HFFc6 (cell line): Measurements from ENCODE around the gene RBM17. TPM values are rescaled to one million over a fixed set of nuclear protein-coding genes. Genes with fewer than 3 reads are reported as not detected.
A peak's percentile ranks its signal among the peaks of the same experiment; 100 is the strongest.
"Not testable (repeated sequence)": the region's sequence is repeated elsewhere in the genome, so short reads cannot be mapped to it uniquely, and the experiment has no call there.

Experiments
- DNase-seq: peaks from one replicate; pipeline ENCODE4 v3.0.0-alpha.2; 2018
- H3K27ac Mint-ChIP-seq: 2 replicates; pipeline ENCODE4 v1.8.0; 2020; ENCODE audit warnings: mild to moderate bottlenecking, mixed read lengths
- H3K27me3 Mint-ChIP-seq: 2 replicates; pipeline ENCODE4 v1.8.0; 2021; ENCODE audit warnings: mild to moderate bottlenecking, moderate library complexity, mixed read lengths; ENCODE audit not compliant: insufficient read depth
- H3K36me3 Mint-ChIP-seq: 2 replicates; pipeline ENCODE4 v1.8.0; 2021; ENCODE audit warnings: low read depth, mixed read lengths
- H3K4me1 Mint-ChIP-seq: 2 replicates; pipeline ENCODE4 v1.8.0; 2020; ENCODE audit warnings: low read depth, mixed read lengths
- H3K4me3 Mint-ChIP-seq: 2 replicates; pipeline ENCODE4 v1.8.0; 2020; ENCODE audit warnings: mild to moderate bottlenecking, moderate library complexity, mixed read lengths
- H3K9me3 Mint-ChIP-seq: 2 replicates; pipeline ENCODE4 v1.8.0; 2020; ENCODE audit warnings: mild to moderate bottlenecking, mixed read lengths
- CTCF ChIP-seq: fragments of 200-600 bp; sonication (generic); IDR thresholded peaks from 2 replicates; pipeline ENCODE4 v1.5.0; 2021; ENCODE audit warnings: antibody characterized with exemption, mild to moderate bottlenecking
- total RNA-seq, 6 experiments: library from RNA; stranded (reverse); fragmentation: NEBNext Ultra II Directional; extraction: Animal tissue kit (Norgen Biotek cat#: 25700); gene quantifications; 2 replicates in 1 of 6; 3 replicates in 5 of 6; pipeline ENCODE4 v1.2.3, GENCODE V29; 2021

RBM17 gene
- total RNA-seq, 6 experiments from 2014 or later, result 53.4 to 75.2 (median 66.3) TPM

- Mint-ChIP-seq H3K9me3 (no peaks in the 10 kb centered on the region), H3K27me3 (no peaks in the 10 kb centered on the region; the same call in 1 of the 2 replicates), H3K36me3 (peaks cover 8% of the 10 kb centered on the region; the same call in 1 of the 2 replicates), H3K4me1 (peaks cover 10% of the 10 kb centered on the region; the same call in 1 of the 2 replicates), H3K27ac (peak overlapping the region; percentile 11; the same call in 1 of the 2 replicates), H3K4me3 (no peak overlapping the region)
- DNase-seq, result no peak
- no peak for TF ChIP-seq CTCF
These were observed 9.3 kb downstream of the RBM17 start for GRCh38 chr10:6098156-6098555.

DNA sequence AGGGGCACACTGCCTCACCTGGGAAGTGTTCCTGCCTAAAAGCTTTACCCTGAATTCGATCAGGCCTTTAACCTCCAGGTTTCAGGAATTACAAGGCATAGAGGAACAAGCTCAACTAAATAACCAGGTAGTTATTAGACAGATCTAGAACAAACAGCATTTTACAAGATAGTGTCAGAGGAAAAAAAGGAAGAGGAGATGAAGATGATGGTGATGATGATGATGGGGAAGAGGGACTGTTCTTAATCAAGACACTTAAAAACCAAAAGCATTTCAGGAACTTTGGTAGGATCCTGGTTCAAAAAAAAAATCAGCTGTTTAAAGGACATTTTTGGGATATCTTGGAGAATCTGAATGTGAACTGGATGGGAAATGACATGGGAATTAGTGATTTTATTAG is 11.5 kb downstream of the RBM17 start:
- H3K36me3 Mint-ChIP-seq, result peaks cover 8% of the 10 kb centered on the region; the same call in 1 of the 2 replicates
- no peaks in the 10 kb centered on the region; the same call in 1 of the 2 replicates for H3K27me3 Mint-ChIP-seq
- TF ChIP-seq CTCF, result no peak
- H3K9me3 Mint-ChIP-seq, result no peaks in the 10 kb centered on the region
- no peaks in the 10 kb centered on the region; the same call in 1 of the 2 replicates for H3K4me1 Mint-ChIP-seq
- DNase-seq, result no peak
- H3K27ac Mint-ChIP-seq, result no peak overlapping the region; the same call in 1 of the 2 replicates
- no peak overlapping the region for H3K4me3 Mint-ChIP-seq

- Mint-ChIP-seq H3K9me3 (no peaks in the 10 kb centered on the region), H3K27ac (no peak overlapping the region), H3K4me1 (no peaks in the 10 kb centered on the region), H3K27me3 (no peaks in the 10 kb centered on the region; the same call in 1 of the 2 replicates), H3K36me3 (peaks cover 8% of the 10 kb centered on the region; the same call in 1 of the 2 replicates), H3K4me3 (no peak overlapping the region)
- no peak for DNase-seq
- no peak for TF ChIP-seq CTCF
These were observed 12.3 kb downstream of the RBM17 start for GRCh38 chr10:6101181-6101580.

- no peak overlapping the region for H3K27ac Mint-ChIP-seq
These were observed 13.3 kb downstream of the RBM17 start for GRCh38 chr10:6102128-6102527.

DNA sequence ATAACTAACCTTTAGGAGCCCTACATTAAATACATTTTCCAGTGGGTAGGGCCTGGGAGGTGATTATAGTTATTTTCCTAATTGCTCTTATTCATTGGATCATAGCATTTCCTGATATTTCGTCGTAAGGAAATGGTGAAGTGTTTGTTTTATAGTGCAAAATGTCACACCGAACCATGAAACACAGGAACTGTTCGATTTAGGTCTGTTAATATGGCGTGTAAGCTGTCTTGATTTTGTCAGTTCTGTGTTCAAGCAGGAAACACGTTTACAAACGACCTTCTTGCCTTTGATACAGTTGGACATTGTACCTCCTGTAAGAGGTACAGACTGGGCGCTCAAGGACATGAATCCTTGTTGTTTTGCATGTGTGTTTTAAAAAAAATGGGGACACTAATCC is 14.8 kb downstream of the RBM17 start:
- no peak for TF ChIP-seq CTCF
- Mint-ChIP-seq H3K9me3 (no peaks in the 10 kb centered on the region), H3K27ac (no peak overlapping the region), H3K4me1 (no peaks in the 10 kb centered on the region), H3K36me3 (no peaks in the 10 kb centered on the region; the same call in 1 of the 2 replicates), H3K4me3 (no peak overlapping the region), H3K27me3 (peaks cover 2% of the 10 kb centered on the region; the same call in 1 of the 2 replicates)
- DNase-seq, result no peak

More at GRCh38 chr10:6102128-6102527, 13.3 kb downstream of the RBM17 start:
- H3K9me3 Mint-ChIP-seq, result no peaks in the 10 kb centered on the region
- peaks cover 8% of the 10 kb centered on the region; the same call in 1 of the 2 replicates for H3K36me3 Mint-ChIP-seq
- no peak for TF ChIP-seq CTCF
- no peak for DNase-seq
- H3K27me3 Mint-ChIP-seq, result no peaks in the 10 kb centered on the region; the same call in 1 of the 2 replicates
- no peaks in the 10 kb centered on the region for H3K4me1 Mint-ChIP-seq
- no peak overlapping the region for H3K4me3 Mint-ChIP-seq

GRCh38 chr10:6107616-6108015 is 18.8 kb downstream of the RBM17 start:
- H3K36me3 Mint-ChIP-seq, result peaks cover 24% of the 10 kb centered on the region
- not testable (repeated sequence) for H3K27me3 Mint-ChIP-seq, H3K4me1 Mint-ChIP-seq, H3K4me3 Mint-ChIP-seq, H3K27ac Mint-ChIP-seq, DNase-seq, H3K9me3 Mint-ChIP-seq
